PC-3 (cell line): ENCODE results near the gene CYP26C1. TPM values are rescaled to one million over a fixed set of nuclear protein-coding genes. Genes with fewer than 3 reads are reported as not detected.

Experiments
- ATAC-seq: fragments of 200-7000 bp; cut with Tn5 transposase; 2 replicates; pipeline ENCODE4 v1.9.1; 2020; ENCODE audit warnings: mild to moderate bottlenecking, moderate library complexity
- Bru-seq: library from RNA; stranded (reverse); fragments of 400-500 nt; gene quantifications from one replicate; lab custom pipeline; 2021; lab: Mats Ljungman, UMichigan
- BruChase-seq, 2 experiments: library from RNA; stranded (reverse); fragments of 400-500 nt; gene quantifications; one replicate each; lab custom pipeline; 2021; lab: Mats Ljungman, UMichigan
- BruUV-seq: library from RNA; stranded (reverse); fragments of 400-500 nt; replicated peaks from 2 replicates; lab custom pipeline; 2021; lab: Mats Ljungman, UMichigan
- CTCF ChIA-PET: fragments of 300-600 bp; sonication (Branson Sonifier 250); formaldehyde crosslinking; loops from one replicate; lab custom pipeline; 2022; ENCODE audit warnings: antibody characterized with exemption; lab: Charles Lee
- POLR2A ChIA-PET: fragments of 300-600 bp; sonication (Branson Sonifier 250); formaldehyde crosslinking; loops from one replicate; lab custom pipeline; 2022; ENCODE audit warnings: antibody characterized with exemption; ENCODE audit not compliant: unreplicated experiment; lab: Charles Lee
- DNase-seq: peaks from one replicate; pipeline ENCODE4 v3.0.0-alpha.2; 2015
- H2AFZ ChIP-seq: fragments of 300-600 bp; sonication (generic); 2 replicates; pipeline ENCODE4 v1.6.0; 2016; ENCODE audit warnings: antibody characterized with exemption, low read length
- H3F3A ChIP-seq: fragments of 300-600 bp; sonication (generic); one replicate; pipeline ENCODE4 v1.6.0; 2017; ENCODE audit warnings: antibody characterized with exemption, low read length, control low read depth, mild to moderate bottlenecking; ENCODE audit not compliant: unreplicated experiment
- H3K27ac ChIP-seq: fragments of 300-600 bp; sonication (generic); 2 replicates; pipeline ENCODE4 v1.5.1; 2016; ENCODE audit warnings: mild to moderate bottlenecking, low read length
- H3K27me3 ChIP-seq: fragments of 300-600 bp; sonication (generic); 2 replicates; pipeline ENCODE4 v1.6.1; 2016; ENCODE audit warnings: low read length, mixed read lengths
- H3K36me3 ChIP-seq: fragments of 300-600 bp; sonication (generic); 2 replicates; pipeline ENCODE4 v1.6.1; 2016; ENCODE audit warnings: low read depth, mixed run types, low read length, mixed read lengths
- H3K4me1 ChIP-seq: fragments of 300-600 bp; sonication (generic); 2 replicates; pipeline ENCODE4 v1.5.1; 2016; ENCODE audit warnings: low read length; ENCODE audit not compliant: insufficient read depth
- H3K4me2 ChIP-seq: fragments of 300-600 bp; sonication (generic); 2 replicates; pipeline ENCODE4 v1.6.0; 2016; ENCODE audit warnings: low read length
- H3K4me3 ChIP-seq: fragments of 300-600 bp; sonication (generic); 2 replicates; pipeline ENCODE4 v1.5.1; 2016; ENCODE audit warnings: mild to moderate bottlenecking, low read length, mixed read lengths
- H3K79me2 ChIP-seq: fragments of 300-600 bp; sonication (generic); 2 replicates; pipeline ENCODE4 v1.6.1; 2017; ENCODE audit warnings: low read length, mixed read lengths
- H3K9ac ChIP-seq: fragments of 300-600 bp; sonication (generic); 2 replicates; pipeline ENCODE4 v1.6.0; 2016; ENCODE audit warnings: mild to moderate bottlenecking, low read length
- H3K9me2 ChIP-seq: fragments of 300-600 bp; sonication (generic); replicated peaks from 2 replicates; pipeline ENCODE4 v1.6.1; 2016; ENCODE audit warnings: mixed run types, low read length, mixed read lengths
- H3K9me3 ChIP-seq: fragments of 300-600 bp; sonication (generic); 2 replicates; pipeline ENCODE4 v1.6.1; 2016; ENCODE audit warnings: low read length, mixed read lengths
- H4K20me1 ChIP-seq: fragments of 300-600 bp; sonication (generic); 2 replicates; pipeline ENCODE4 v1.6.1; 2016; ENCODE audit warnings: low read length, mixed read lengths
- CTCF ChIP-seq: fragments of 300-600 bp; sonication (generic); conservative IDR thresholded peaks from 2 replicates; pipeline ENCODE4 v1.5.1; 2017; ENCODE audit warnings: antibody characterized with exemption, low read depth, mild to moderate bottlenecking, low read length
- EZH2 ChIP-seq: fragments of 300-600 bp; sonication (generic); IDR thresholded peaks from one replicate; pipeline ENCODE4 v1.6.1; 2017; ENCODE audit warnings: antibody characterized with exemption, mild to moderate bottlenecking, low read length; ENCODE audit not compliant: unreplicated experiment
- EZH2phosphoT487 ChIP-seq: fragments of 300-600 bp; sonication (generic); IDR thresholded peaks from 2 replicates; pipeline ENCODE4 v1.6.1; 2018; ENCODE audit warnings: mild to moderate bottlenecking, antibody characterized with exemption, low read length, borderline replicate concordance
- intact Hi-C: fragments of 100-400 bp; cut with micrococcal nuclease; formaldehyde crosslinking; loops from 2 replicates; pipeline ENCODE4 v1.9.0; 2023
- long read RNA-seq: library from polyadenylated mRNA; unstranded; transcript quantifications from one replicate; pipeline ENCODE4 v2.0.0, GENCODE V29; 2021; ENCODE audit not compliant: unreplicated experiment
- total RNA-seq: library from RNA; depleted of rRNA; stranded (reverse); fragments of >200 nt; gene quantifications from 2 replicates; pipeline ENCODE4 v1.2.3, GENCODE V29; 2014; rRNA removed

The CYP26C1 gene, protein sequence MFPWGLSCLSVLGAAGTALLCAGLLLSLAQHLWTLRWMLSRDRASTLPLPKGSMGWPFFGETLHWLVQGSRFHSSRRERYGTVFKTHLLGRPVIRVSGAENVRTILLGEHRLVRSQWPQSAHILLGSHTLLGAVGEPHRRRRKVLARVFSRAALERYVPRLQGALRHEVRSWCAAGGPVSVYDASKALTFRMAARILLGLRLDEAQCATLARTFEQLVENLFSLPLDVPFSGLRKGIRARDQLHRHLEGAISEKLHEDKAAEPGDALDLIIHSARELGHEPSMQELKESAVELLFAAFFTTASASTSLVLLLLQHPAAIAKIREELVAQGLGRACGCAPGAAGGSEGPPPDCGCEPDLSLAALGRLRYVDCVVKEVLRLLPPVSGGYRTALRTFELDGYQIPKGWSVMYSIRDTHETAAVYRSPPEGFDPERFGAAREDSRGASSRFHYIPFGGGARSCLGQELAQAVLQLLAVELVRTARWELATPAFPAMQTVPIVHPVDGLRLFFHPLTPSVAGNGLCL
- total RNA-seq (0.17 TPM in 1 of 2 replicates, not detected in the other), Bru-seq, nascent RNA (percentile 32 among the genes with signal in this experiment), BruChase-seq, experiment 1, labeled RNA remaining after a 6-hour chase (percentile 10 among the genes with signal in this experiment), BruChase-seq, experiment 2, labeled RNA remaining after a 2-hour chase (percentile 30 among the genes with signal in this experiment)
- long read RNA-seq: 0 reads

- DNase-seq (no peak), ATAC-seq (no peak)
- H3K9me2 ChIP-seq: no peaks in the 10 kb centered on the region
- H3F3A ChIP-seq: no peaks in the 10 kb centered on the region
- no peaks in the 10 kb centered on the region for H3K27me3 ChIP-seq
- H3K4me1 ChIP-seq: peaks cover 14% of the 10 kb centered on the region
- H3K9ac ChIP-seq: no peak within 1 kb of the TSS
- no peak within 1 kb of the TSS for H3K4me3 ChIP-seq
- no peaks in the 10 kb centered on the region for H3K9me3 ChIP-seq
- H4K20me1 ChIP-seq: no peaks in the 10 kb centered on the region
- no peak within 1 kb of the TSS for H3K4me2 ChIP-seq
- no peaks in the 10 kb centered on the region for H3K79me2 ChIP-seq
- TF ChIP-seq EZH2phosphoT487 (no peak), CTCF (no peak), EZH2 (no peak)
- no peak within 1 kb of the TSS for H2AFZ ChIP-seq
- H3K27ac ChIP-seq: no peak within 1 kb of the TSS
- intact Hi-C loops: no loop called here
- no TSS peak for BruUV-seq
- H3K36me3 ChIP-seq: no peaks in the 10 kb centered on the region
- CTCF ChIA-PET: no interaction called here
- POLR2A ChIA-PET: no interaction called here
These were observed at the start of gene CYP26C1 for GRCh38 chr10:93059975-93060886. TSS of gene CYP26C1 (plus strand) at chr10:93060798. CDS start at chr10:93061264, 466 bp downstream.

GRCh38 chr10:93015722-93016121 is 44.9 kb upstream of the CYP26C1 start:
- H3K4me1 ChIP-seq: no peaks in the 10 kb centered on the region
- no peak overlapping the region for H3K4me3 ChIP-seq
- no peaks in the 10 kb centered on the region for H3K9me2 ChIP-seq
- no peaks in the 10 kb centered on the region for H3K79me2 ChIP-seq
- no TSS peak for BruUV-seq
- H3F3A ChIP-seq: no peaks in the 10 kb centered on the region
- TF ChIP-seq EZH2phosphoT487 (no peak), EZH2 (no peak), CTCF (no peak)
- no peak overlapping the region for H2AFZ ChIP-seq
- no peak overlapping the region for H3K4me2 ChIP-seq
- DNase-seq: no peak
- ATAC-seq: no peak
- H4K20me1 ChIP-seq: no peaks in the 10 kb centered on the region
- no peaks in the 10 kb centered on the region for H3K9me3 ChIP-seq
- H3K9ac ChIP-seq: no peak overlapping the region
- ChIA-PET CTCF (no interaction called here), POLR2A (no interaction called here)
- no peaks in the 10 kb centered on the region for H3K27me3 ChIP-seq
- intact Hi-C loops: no loop called here
- no peak overlapping the region for H3K27ac ChIP-seq
- no peaks in the 10 kb centered on the region for H3K36me3 ChIP-seq
